Natural killer cell (primary cell): ENCODE data around the gene AEN. TPM values are rescaled to one million over a fixed set of nuclear protein-coding genes. Genes with fewer than 3 reads are reported as not detected.

Experiments used
- ATAC-seq, 3 donors: fragments of 150-1000 bp in 2 of 3; fragments of 200-7000 bp in 1 of 3; cut with Tn5 transposase; 1 replicate in 1 of 3; 2 replicates in 2 of 3; pipeline ENCODE4 v1.10.0; 2021; ENCODE audit warnings: mild to moderate bottlenecking in 2 of 3, moderate library complexity in 2 of 3
- DNase-seq, 2 donors: peaks; one replicate each; pipeline versions ENCODE4 v3.0.0 to v3.0.0-alpha.2; 2013 to 2021; ENCODE audit warnings: mixed read lengths in 1 of 2
- H3K27ac ChIP-seq: one replicate; pipeline ENCODE4 v1.5.1; 2013; ENCODE audit warnings: mild to moderate bottlenecking, low read length
- H3K27me3 ChIP-seq: one replicate; pipeline ENCODE4 v1.6.1; 2013; ENCODE audit warnings: low read length; ENCODE audit not compliant: control insufficient read depth, insufficient read depth
- H3K36me3 ChIP-seq: one replicate; pipeline ENCODE4 v1.6.1; 2013; ENCODE audit warnings: low read length; ENCODE audit not compliant: control insufficient read depth, insufficient read depth
- H3K4me1 ChIP-seq: one replicate; pipeline ENCODE4 v1.6.1; 2013; ENCODE audit warnings: low read length; ENCODE audit not compliant: control insufficient read depth, insufficient read depth
- H3K4me3 ChIP-seq: one replicate; pipeline ENCODE4 v1.5.1; 2013; ENCODE audit warnings: low read length
- H3K9me3 ChIP-seq: one replicate; pipeline ENCODE4 v1.6.1; 2013; ENCODE audit warnings: low read length; ENCODE audit not compliant: control insufficient read depth, insufficient read depth
- H3K27ac Mint-ChIP-seq, 2 donors: one replicate each; pipeline ENCODE4 v1.8.0; 2022; ENCODE audit warnings: mild to moderate bottlenecking in 2 of 2, mixed read lengths in 2 of 2, moderate library complexity in 1 of 2
- H3K27me3 Mint-ChIP-seq, 2 donors: one replicate each; pipeline ENCODE4 v1.8.0; 2022; ENCODE audit warnings: low read depth in 2 of 2, mixed read lengths in 2 of 2
- H3K36me3 Mint-ChIP-seq: one replicate; pipeline ENCODE4 v1.8.0; 2022; ENCODE audit warnings: mixed read lengths
- H3K4me1 Mint-ChIP-seq, 2 donors: one replicate each; pipeline ENCODE4 v1.8.0; 2022; ENCODE audit warnings: mixed read lengths in 2 of 2
- H3K4me3 Mint-ChIP-seq: one replicate; pipeline ENCODE4 v1.8.0; 2022; ENCODE audit warnings: mild to moderate bottlenecking, moderate library complexity, mixed read lengths
- H3K9me3 Mint-ChIP-seq, 2 donors: one replicate each; pipeline ENCODE4 v1.8.0; 2022; ENCODE audit warnings: mixed read lengths in 2 of 2
- WGBS: methylation state at CpG from one replicate; pipeline ENCODE4 v1.1.7; 2013; ENCODE audit warnings: missing lambda C conversion rate; ENCODE audit not compliant: insufficient coverage; 5-methylcytosine and 5-hydroxymethylcytosine counted together
- intact Hi-C: fragments of 100-400 bp; cut with micrococcal nuclease; formaldehyde crosslinking; loops from one replicate; pipeline ENCODE4 v1.14.2; 2022
- total RNA-seq, 4 donors: library from RNA; stranded (reverse); fragments of 120-200 nt in 1 of 4; gene quantifications; one replicate each; pipeline versions ENCODE4 v1.2.3 to v1.2.4, GENCODE V29; 2013 to 2022
- TF ChIP-seq, protein P1 (sequence below): fragments of 200-600 bp; IDR thresholded peaks from one replicate; pipeline ENCODE4 v1.8.0; 2022; ENCODE audit warnings: antibody characterized with exemption

The AEN gene
- total RNA-seq, 3 donors from 2014 or later (not counting 1 experiment from before 2014, with no cell fraction given) = 19.9 to 26.9 (median 20.9) TPM

- H3K4me1 ChIP-seq = peaks cover 13% of the 10 kb centered on the region
- Mint-ChIP-seq H3K27me3 (no peaks in the 10 kb centered on the region), H3K4me3 (no peak overlapping the region), H3K27ac (peak overlapping the region in 1 of 2 donors; percentile 9), H3K4me1 (peaks cover 0 to 13% of the 10 kb centered on the region in 2 donors), H3K9me3 (no peaks in the 10 kb centered on the region), H3K36me3 (no peaks in the 10 kb centered on the region)
- DNase-seq (no peak), ATAC-seq (no peak)
- no peak overlapping the region for H3K27ac ChIP-seq
- no peak overlapping the region for H3K4me3 ChIP-seq
- H3K27me3 ChIP-seq = no peaks in the 10 kb centered on the region
- WGBS = 98% methylated on average over 3 of the region's 4 CpGs
- no peaks in the 10 kb centered on the region for H3K36me3 ChIP-seq
- TF ChIP-seq, protein P1, sequence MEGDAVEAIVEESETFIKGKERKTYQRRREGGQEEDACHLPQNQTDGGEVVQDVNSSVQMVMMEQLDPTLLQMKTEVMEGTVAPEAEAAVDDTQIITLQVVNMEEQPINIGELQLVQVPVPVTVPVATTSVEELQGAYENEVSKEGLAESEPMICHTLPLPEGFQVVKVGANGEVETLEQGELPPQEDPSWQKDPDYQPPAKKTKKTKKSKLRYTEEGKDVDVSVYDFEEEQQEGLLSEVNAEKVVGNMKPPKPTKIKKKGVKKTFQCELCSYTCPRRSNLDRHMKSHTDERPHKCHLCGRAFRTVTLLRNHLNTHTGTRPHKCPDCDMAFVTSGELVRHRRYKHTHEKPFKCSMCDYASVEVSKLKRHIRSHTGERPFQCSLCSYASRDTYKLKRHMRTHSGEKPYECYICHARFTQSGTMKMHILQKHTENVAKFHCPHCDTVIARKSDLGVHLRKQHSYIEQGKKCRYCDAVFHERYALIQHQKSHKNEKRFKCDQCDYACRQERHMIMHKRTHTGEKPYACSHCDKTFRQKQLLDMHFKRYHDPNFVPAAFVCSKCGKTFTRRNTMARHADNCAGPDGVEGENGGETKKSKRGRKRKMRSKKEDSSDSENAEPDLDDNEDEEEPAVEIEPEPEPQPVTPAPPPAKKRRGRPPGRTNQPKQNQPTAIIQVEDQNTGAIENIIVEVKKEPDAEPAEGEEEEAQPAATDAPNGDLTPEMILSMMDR = no peak
- intact Hi-C loops = no loop called here
- no peaks in the 10 kb centered on the region for H3K9me3 ChIP-seq
These were observed 40.8 kb downstream of the AEN start for GRCh38 chr15:88661761-88662556.

DNA sequence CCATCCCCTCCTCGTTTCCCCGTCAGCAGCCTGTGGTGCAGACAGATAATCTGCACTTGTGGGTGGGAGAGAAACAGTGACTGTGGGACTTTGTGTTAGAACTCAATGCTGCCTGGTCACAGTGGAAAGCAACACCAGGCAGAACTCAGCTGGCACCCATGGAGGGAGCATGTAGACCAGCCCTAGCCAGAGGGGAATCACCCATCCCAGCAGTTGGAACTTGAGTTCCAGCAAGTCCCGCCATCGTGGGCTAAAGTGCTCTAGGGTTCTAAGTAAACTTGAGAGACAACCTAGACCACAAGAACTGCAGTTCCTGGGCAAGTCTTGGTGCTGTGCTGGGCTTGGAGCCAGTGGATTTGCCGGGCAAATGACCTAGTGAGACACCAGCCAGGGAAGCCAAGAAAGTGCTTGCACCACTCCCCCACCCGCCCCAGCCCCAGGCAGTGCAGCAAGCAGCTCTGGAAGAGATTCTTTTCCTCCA lies 42.0 kb downstream of the AEN start:
- 89% methylated on average over 5 of the region's 6 CpGs for WGBS
- Mint-ChIP-seq H3K27me3 (no peaks in the 10 kb centered on the region), H3K27ac (no peak overlapping the region), H3K4me1 (peaks cover 0 to 7% of the 10 kb centered on the region in 2 donors), H3K36me3 (no peaks in the 10 kb centered on the region), H3K9me3 (no peaks in the 10 kb centered on the region), H3K4me3 (no peak overlapping the region)
- Histone ChIP-seq H3K27ac (no peak overlapping the region), H3K4me3 (no peak overlapping the region), H3K4me1 (peaks cover 3% of the 10 kb centered on the region), H3K9me3 (no peaks in the 10 kb centered on the region), H3K27me3 (no peaks in the 10 kb centered on the region), H3K36me3 (no peaks in the 10 kb centered on the region)
- intact Hi-C loops = no loop called here
- DNase-seq (no peak), ATAC-seq (no peak)
- TF ChIP-seq, protein P1 = no peak

DNA sequence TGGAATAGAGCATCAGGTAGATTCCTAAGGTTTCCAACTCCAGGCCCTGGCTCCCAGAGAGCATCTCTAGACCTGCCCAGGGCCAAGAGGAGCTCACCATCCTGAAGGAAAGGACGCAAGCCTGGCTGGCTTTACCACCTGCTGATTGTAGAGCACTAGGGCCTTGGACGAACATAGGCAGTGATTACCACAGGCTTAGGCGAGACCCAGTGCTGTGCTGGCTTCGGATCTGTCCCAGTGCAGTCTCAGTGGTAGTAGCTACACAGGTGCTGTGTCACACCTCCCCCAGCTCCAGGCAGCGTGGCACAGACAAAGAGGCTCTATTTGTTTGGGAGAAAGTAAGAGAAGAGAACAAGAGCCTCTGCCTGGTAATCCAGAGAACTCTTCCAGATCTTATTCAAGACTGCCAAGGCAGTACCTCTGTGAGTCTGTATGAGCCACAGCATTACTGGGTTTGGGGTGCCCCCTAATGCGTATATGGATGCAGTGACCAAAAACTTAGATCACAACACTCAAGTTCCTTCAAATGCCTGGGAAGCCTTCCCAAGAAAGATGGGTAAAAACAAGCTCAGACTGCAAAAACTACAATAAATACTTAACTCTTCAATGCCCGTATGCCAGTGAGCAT lies 43.1 kb downstream of the AEN start:
- peaks cover 8% of the 10 kb centered on the region in 2 donors for H3K27me3 Mint-ChIP-seq
- peaks cover 0 to 7% of the 10 kb centered on the region in 2 donors for H3K4me1 Mint-ChIP-seq
- H3K4me3 ChIP-seq = no peak overlapping the region
- 90% methylated on average over 7 of the region's 7 CpGs for WGBS
- H3K4me1 ChIP-seq = no peaks in the 10 kb centered on the region
- ATAC-seq = peak; percentile 70 to 80 (median 73)
- H3K27ac Mint-ChIP-seq = peak overlapping the region in 1 of 2 donors; percentile 7
- peak in 1 of 2 donors; percentile 81 for DNase-seq
- H3K9me3 ChIP-seq = no peaks in the 10 kb centered on the region
- H3K27me3 ChIP-seq = no peaks in the 10 kb centered on the region
- no peaks in the 10 kb centered on the region for H3K9me3 Mint-ChIP-seq
- H3K27ac ChIP-seq = no peak overlapping the region
- TF ChIP-seq, protein P1 = peak; percentile 38
- intact Hi-C loops = loop anchor here (1.0 kb wide), 1 partner anchor 40 kb away; no protein-coding TSS in a partner anchor
- no peaks in the 10 kb centered on the region for H3K36me3 Mint-ChIP-seq
- no peak overlapping the region for H3K4me3 Mint-ChIP-seq
- H3K36me3 ChIP-seq = no peaks in the 10 kb centered on the region
